HG03095 (cell line): ENCODE results near the gene LDLRAD4.

Experiments
- ATAC-seq: cut with Tn5 transposase; IDR thresholded peaks from one replicate; pipeline ENCODE4 v1.9.1; 2021; ENCODE audit warnings: moderate library complexity; ENCODE audit not compliant: unreplicated experiment

Gene LDLRAD4

GRCh38 chr18:13280070-13280795 lies 61.7 kb downstream of the LDLRAD4 start:
- no peak for ATAC-seq

GRCh38 chr18:13281406-13281805 lies 62.8 kb downstream of the LDLRAD4 start:
- ATAC-seq, result no peak

GRCh38 chr18:13283746-13284145 lies 65.2 kb downstream of the LDLRAD4 start:
- ATAC-seq, result no peak

- no peak for ATAC-seq
Measured at GRCh38 chr18:13284330-13285027, 65.9 kb downstream of the LDLRAD4 start.

- no peak for ATAC-seq
Measured at GRCh38 chr18:13285874-13286273, 67.3 kb downstream of the LDLRAD4 start.

- no peak for ATAC-seq
Measured at GRCh38 chr18:13286456-13287125, 68.0 kb downstream of the LDLRAD4 start.

GRCh38 chr18:13287372-13287771 lies 68.8 kb downstream of the LDLRAD4 start:
- ATAC-seq, result no peak

- peak; percentile 56 for ATAC-seq
Measured at GRCh38 chr18:13288509-13289133, 70.1 kb downstream of the LDLRAD4 start.

GRCh38 chr18:13289481-13290205 lies 71.1 kb downstream of the LDLRAD4 start:
- ATAC-seq, result no peak

GRCh38 chr18:13290856-13291271 lies 72.3 kb downstream of the LDLRAD4 start:
- no peak for ATAC-seq

- ATAC-seq, result no peak
Measured at GRCh38 chr18:13291299-13291698, 72.7 kb downstream of the LDLRAD4 start.

- ATAC-seq, result no peak
Measured at GRCh38 chr18:13291745-13292447, 73.3 kb downstream of the LDLRAD4 start.

GRCh38 chr18:13292736-13293135 lies 74.2 kb downstream of the LDLRAD4 start:
- ATAC-seq, result no peak

- no peak for ATAC-seq
Measured at GRCh38 chr18:13294309-13294708, 75.7 kb downstream of the LDLRAD4 start.

- no peak for ATAC-seq
Measured at GRCh38 chr18:13295894-13296293, 77.3 kb downstream of the LDLRAD4 start.

- ATAC-seq, result no peak
Measured at GRCh38 chr18:13296867-13297574, 78.5 kb downstream of the LDLRAD4 start.

- no peak for ATAC-seq
Measured at GRCh38 chr18:13298262-13298661, 79.7 kb downstream of the LDLRAD4 start.

GRCh38 chr18:13300029-13300428 lies 81.5 kb downstream of the LDLRAD4 start:
- no peak for ATAC-seq

GRCh38 chr18:13300796-13301195 lies 82.2 kb downstream of the LDLRAD4 start:
- no peak for ATAC-seq

GRCh38 chr18:13302040-13302439 lies 83.5 kb downstream of the LDLRAD4 start:
- ATAC-seq, result no peak
